GM13977 (cell line): ENCODE measurements around the gene GALNT4.

Experiments used
- DNase-seq: peaks from one replicate; pipeline ENCODE4 v3.0.0; 2012; ENCODE audit warnings: low spot score
- in situ Hi-C: fragments of 300-500 bp; cut with MboI; formaldehyde crosslinking; loops from one replicate; pipeline ENCODE4 v1.12.0; 2022; ENCODE audit warnings: low sequenced_read_pairs, low pct_unique_long_range_greater_than_20kb, mixed read lengths, inconsistent platforms; ENCODE audit not compliant: unreplicated experiment
- TF ChIP-seq, protein P1 (sequence below): IDR thresholded peaks from 2 replicates; pipeline ENCODE4 v1.5.1; 2012; ENCODE audit warnings: mild to moderate bottlenecking, control low read depth; ENCODE audit not compliant: insufficient read depth; ENCODE audit errors: extremely low read depth, missing control alignments

GALNT4 gene

GRCh38 chr12:89538897-89539296 lies 14.3 kb upstream of the GALNT4 start:
- TF ChIP-seq, protein P1, sequence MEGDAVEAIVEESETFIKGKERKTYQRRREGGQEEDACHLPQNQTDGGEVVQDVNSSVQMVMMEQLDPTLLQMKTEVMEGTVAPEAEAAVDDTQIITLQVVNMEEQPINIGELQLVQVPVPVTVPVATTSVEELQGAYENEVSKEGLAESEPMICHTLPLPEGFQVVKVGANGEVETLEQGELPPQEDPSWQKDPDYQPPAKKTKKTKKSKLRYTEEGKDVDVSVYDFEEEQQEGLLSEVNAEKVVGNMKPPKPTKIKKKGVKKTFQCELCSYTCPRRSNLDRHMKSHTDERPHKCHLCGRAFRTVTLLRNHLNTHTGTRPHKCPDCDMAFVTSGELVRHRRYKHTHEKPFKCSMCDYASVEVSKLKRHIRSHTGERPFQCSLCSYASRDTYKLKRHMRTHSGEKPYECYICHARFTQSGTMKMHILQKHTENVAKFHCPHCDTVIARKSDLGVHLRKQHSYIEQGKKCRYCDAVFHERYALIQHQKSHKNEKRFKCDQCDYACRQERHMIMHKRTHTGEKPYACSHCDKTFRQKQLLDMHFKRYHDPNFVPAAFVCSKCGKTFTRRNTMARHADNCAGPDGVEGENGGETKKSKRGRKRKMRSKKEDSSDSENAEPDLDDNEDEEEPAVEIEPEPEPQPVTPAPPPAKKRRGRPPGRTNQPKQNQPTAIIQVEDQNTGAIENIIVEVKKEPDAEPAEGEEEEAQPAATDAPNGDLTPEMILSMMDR, result no peak
- DNase-seq, result no peak
- in situ Hi-C loops, result loop anchor here (25.0 kb wide), 2 partner anchors 723 to 1398 kb away; no protein-coding TSS in a partner anchor

GRCh38 chr12:89537389-89537788 lies 12.8 kb upstream of the GALNT4 start:
- TF ChIP-seq, protein P1, result no peak
- in situ Hi-C loops, result loop anchor here (25.0 kb wide), 2 partner anchors 725 to 1400 kb away; no protein-coding TSS in a partner anchor
- no peak for DNase-seq

DNA sequence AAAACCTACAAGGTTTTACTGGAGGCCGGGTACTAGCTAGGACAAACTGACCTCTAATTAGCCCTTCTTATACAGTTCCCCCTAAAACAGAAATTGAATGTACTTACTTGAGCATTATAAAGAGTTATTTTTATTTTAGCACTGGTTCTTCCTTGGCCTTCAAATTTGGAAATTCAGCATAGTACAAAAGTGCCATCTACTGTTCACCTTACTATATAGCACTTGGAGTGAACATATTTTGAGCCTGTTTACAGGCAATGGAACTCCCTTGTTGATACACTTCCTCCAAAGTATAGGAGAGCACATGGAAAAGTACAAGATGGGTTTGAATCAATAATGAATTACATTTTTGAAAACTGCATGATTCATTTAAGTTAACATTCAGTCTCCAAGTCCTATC lies 5.1 kb upstream of the GALNT4 start:
- TF ChIP-seq, protein P1, result peak; percentile 68
- peak; percentile 62 for DNase-seq
- in situ Hi-C loops, result loop anchor here (10.0 to 25.0 kb wide), 4 partner anchors 55 to 1408 kb away; no protein-coding TSS in a partner anchor

DNA sequence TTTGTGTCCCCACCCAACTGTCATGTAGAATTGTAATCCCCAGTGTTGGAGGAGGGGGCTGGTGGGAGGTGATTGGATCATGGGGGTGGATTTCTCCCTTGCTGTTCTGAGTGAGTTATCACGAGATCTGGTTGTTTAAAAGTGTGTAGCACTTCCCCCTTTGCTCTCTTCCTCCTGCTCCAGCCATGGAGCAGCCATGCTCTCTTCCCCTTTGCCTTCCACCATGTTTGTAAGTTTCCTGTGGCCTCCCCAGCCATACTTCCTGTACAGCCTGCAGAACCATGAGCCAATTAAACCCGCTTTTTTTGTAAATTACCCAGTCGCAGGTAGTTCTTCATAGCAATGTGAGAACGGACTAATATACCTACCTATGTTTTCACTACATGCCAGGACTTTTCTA lies 3.8 kb upstream of the GALNT4 start:
- no peak for DNase-seq
- TF ChIP-seq, protein P1, result no peak
- in situ Hi-C loops, result loop anchor here (10.0 to 25.0 kb wide), 4 partner anchors 54 to 1409 kb away; no protein-coding TSS in a partner anchor

DNA sequence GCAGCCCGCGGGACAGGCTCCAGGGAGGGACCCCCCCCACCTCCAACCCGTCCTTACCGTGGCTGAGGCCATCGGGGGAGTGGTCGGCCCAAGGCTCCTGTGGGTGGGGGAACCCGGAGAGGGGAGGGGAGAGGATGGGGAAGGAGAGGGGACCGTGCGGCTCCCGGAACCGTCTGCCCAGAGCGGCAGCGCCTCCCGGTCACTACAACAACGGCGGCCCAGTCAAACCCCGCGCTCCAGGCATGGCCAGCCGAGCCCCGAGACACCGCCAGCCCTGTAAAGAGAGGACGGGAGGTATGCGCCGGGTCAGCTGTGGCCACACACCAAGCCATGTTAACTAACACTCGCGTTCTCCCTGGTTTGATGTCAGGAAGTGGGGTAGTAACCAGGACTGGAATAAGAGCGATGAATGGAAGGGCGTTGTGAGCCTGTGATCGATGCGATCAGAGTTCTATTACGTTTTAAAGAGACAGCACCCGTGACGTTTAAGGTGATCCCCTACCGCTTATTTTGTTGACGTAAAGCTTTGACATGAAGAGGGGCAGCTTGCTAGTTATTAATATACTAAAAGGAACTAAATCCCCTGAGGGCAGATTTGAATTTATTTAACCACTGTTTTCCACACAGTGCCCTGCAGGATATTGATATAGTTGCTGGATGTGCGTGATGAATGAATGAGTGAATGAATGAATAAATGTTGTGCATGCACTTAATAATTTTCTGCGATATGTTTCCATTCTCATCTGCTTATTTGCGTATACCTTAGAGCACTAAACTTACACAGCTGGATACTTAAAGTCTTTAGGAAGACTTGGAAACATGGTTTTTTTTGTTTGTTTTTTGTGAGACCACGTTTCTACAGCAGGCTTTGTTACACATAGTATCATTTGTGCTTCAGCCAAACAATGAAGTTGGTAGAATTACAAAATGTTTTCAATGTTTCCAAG lies 1.5 kb upstream of the GALNT4 start, which contains the start of gene POC1B:
Gene POC1B, minus strand, starts transcription at position 224 of the 947 bp plus-strand sequence. Its CDS starts 152 bp downstream, at position 72.
- DNase-seq, result peak; percentile 85
- in situ Hi-C loops, result loop anchor here (10.0 to 25.0 kb wide), 4 partner anchors 51 to 1411 kb away; no protein-coding TSS in a partner anchor

DNA sequence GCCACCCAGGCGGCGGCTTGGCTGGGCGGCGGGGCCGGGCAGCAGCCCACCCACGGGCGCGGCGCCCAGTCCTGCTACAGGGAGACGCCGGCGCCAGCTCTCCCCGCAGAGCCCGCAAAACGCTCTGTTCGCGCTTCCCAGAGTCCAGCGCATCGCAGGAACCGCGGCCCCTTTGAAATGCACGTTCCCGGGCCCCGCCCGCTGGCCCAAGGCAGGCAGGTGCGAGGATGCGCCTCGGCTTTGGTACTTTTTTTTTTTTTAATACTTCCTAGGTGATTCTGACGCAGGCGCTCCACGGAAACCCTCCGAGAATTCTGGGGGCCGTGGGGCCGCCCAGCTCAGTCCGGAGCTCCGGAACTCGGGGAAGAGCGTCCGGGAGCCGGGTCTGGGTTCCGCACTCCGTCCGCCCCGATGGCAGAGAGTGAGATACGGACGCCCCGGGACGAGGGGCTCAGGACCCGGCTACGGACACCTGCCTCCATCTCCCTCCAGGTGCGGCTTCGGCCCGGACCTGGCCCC lies 768 bp upstream of the GALNT4 start:
- TF ChIP-seq, protein P1, result no peak
- DNase-seq, result peak; percentile 65
- in situ Hi-C loops, result loop anchor here (10.0 to 25.0 kb wide), 4 partner anchors 51 to 1412 kb away; no protein-coding TSS in a partner anchor

More for the DNA sequence above, 1.5 kb upstream of the GALNT4 start, which contains the start of gene POC1B:
- TF ChIP-seq, protein P1, result no peak
